Uterus (tissue), 2 donors: Measurements from ENCODE around the gene SYMPK.

Source experiments
- POLR2A ChIP-seq, 2 donors: fragments of 450-650 bp; IDR thresholded peaks; one replicate each; pipeline ENCODE4 v1.6.1; 2016; ENCODE audit warnings: antibody characterized with exemption in 2 of 2, mild to moderate bottlenecking in 1 of 2, moderate library complexity in 1 of 2
- TF ChIP-seq, protein P1 (sequence below), 4 experiments: fragments of 200-600 bp in 2 of 4; fragments of 450-650 bp in 2 of 4; sonication (generic) in 2 of 4; IDR thresholded peaks; one replicate each; pipeline ENCODE4 v1.5.1; 2016 to 2019; ENCODE audit warnings: antibody characterized with exemption in 4 of 4, mild to moderate bottlenecking in 2 of 4, moderate library complexity in 1 of 4

DNA sequence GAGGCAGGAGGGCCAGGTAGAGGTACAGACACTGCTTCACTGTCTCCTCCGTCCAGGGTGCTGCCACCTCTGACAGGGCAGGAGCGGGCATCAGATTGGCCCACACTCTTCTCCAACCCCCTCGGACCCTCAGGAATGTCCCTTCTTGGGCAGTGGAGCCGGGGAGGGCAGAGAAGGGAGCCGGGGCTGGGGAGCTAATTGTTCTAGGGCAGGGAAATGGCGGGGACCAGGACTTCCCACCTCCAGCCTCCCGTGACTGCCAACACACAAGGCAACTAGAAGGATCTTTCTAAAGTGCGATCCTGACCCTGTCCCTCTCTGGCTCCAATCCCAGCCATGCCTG is 37.7 kb downstream of the SYMPK start:
- TF ChIP-seq POLR2A (IDR thresholded peaks at IDR 0.05) = no peak
- TF ChIP-seq, protein P1, sequence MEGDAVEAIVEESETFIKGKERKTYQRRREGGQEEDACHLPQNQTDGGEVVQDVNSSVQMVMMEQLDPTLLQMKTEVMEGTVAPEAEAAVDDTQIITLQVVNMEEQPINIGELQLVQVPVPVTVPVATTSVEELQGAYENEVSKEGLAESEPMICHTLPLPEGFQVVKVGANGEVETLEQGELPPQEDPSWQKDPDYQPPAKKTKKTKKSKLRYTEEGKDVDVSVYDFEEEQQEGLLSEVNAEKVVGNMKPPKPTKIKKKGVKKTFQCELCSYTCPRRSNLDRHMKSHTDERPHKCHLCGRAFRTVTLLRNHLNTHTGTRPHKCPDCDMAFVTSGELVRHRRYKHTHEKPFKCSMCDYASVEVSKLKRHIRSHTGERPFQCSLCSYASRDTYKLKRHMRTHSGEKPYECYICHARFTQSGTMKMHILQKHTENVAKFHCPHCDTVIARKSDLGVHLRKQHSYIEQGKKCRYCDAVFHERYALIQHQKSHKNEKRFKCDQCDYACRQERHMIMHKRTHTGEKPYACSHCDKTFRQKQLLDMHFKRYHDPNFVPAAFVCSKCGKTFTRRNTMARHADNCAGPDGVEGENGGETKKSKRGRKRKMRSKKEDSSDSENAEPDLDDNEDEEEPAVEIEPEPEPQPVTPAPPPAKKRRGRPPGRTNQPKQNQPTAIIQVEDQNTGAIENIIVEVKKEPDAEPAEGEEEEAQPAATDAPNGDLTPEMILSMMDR (IDR thresholded peaks at IDR 0.05) = no peak
